ENCODE measurements around the gene HOATZ. TPM values are rescaled to one million over a fixed set of nuclear protein-coding genes. Genes with fewer than 3 reads are reported as not detected.

The HOATZ gene
- polyA plus RNA-seq, 1 of the 3 experiments (the other 2 are of a cell fraction) = 4.9 TPM

- Histone ChIP-seq H3K27me3 (ENCODE audit: insufficient read depth) (no peaks in the 10 kb centered on the region), H3K4me2 (no peak overlapping the region), H3K9me3 (no peaks in the 10 kb centered on the region), H3K9ac (no peak overlapping the region), H3K36me3 (replicated peaks in 1 of 2; ENCODE audit: control insufficient read depth in 1 of 2, insufficient read depth in 2 of 2, low read length in 1 of 2) (no peaks in the 10 kb centered on the region), H4K20me1 (ENCODE audit: insufficient read depth) (no peaks in the 10 kb centered on the region), H3K27ac (ENCODE audit: low read depth in 2 of 2, low read length in 1 of 2) (no peak overlapping the region), H2AFZ (ENCODE audit: low read depth) (no peak overlapping the region), H3K4me1 (ENCODE audit: control insufficient read depth in 1 of 2, insufficient read depth in 2 of 2, low read depth in 1 of 2, low read length in 1 of 2) (no peaks in the 10 kb centered on the region), H3K79me2 (ENCODE audit: insufficient read depth) (no peaks in the 10 kb centered on the region), H3F3A (replicated peaks; ENCODE audit: insufficient read depth) (peaks cover under 1% of the 10 kb centered on the region), H3K4me3 (ENCODE audit: low read depth in 2 of 2, low read length in 1 of 2) (no peak overlapping the region), H3K9me2 (no peaks in the 10 kb centered on the region)
- 90% methylated on average over 4 of the region's 4 CpGs for WGBS (ENCODE audit: low lambda C conversion rate)
- DNase-seq = no peak
- no peak for TF ChIP-seq NFIC (IDR thresholded peaks at IDR 0.05; ENCODE audit: borderline replicate concordance)
- no peak for TF ChIP-seq GATA2 (CRISPR knock-in tag; IDR thresholded peaks at IDR 0.05)
- no peak for TF ChIP-seq MXI1 (IDR thresholded peaks at IDR 0.05; ENCODE audit: low read depth, low read length)
- TF ChIP-seq, protein P1, sequence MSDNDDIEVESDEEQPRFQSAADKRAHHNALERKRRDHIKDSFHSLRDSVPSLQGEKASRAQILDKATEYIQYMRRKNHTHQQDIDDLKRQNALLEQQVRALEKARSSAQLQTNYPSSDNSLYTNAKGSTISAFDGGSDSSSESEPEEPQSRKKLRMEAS (IDR thresholded peaks at IDR 0.05; ENCODE audit: low read depth) = no peak
- TF ChIP-seq, protein P2, sequence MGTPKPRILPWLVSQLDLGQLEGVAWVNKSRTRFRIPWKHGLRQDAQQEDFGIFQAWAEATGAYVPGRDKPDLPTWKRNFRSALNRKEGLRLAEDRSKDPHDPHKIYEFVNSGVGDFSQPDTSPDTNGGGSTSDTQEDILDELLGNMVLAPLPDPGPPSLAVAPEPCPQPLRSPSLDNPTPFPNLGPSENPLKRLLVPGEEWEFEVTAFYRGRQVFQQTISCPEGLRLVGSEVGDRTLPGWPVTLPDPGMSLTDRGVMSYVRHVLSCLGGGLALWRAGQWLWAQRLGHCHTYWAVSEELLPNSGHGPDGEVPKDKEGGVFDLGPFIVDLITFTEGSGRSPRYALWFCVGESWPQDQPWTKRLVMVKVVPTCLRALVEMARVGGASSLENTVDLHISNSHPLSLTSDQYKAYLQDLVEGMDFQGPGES (IDR thresholded peaks at IDR 0.05; ENCODE audit: low read depth, low read length) = no peak
- TF ChIP-seq SIN3A (IDR thresholded peaks at IDR 0.05; ENCODE audit: borderline replicate concordance, low read depth, low read length) = no peak
- TF ChIP-seq FOXJ3 (CRISPR knock-in tag; IDR thresholded peaks at IDR 0.05) = no peak
- no peak for TF ChIP-seq NRF1 (IDR thresholded peaks at IDR 0.05; ENCODE audit: low read depth, low read length)
- no peak for TF ChIP-seq MEF2A (IDR thresholded peaks at IDR 0.05; ENCODE audit: borderline replicate concordance, low read depth)
- no peak for TF ChIP-seq PBX3 (IDR thresholded peaks at IDR 0.05)
- no peak for TF ChIP-seq CHD2 (IDR thresholded peaks at IDR 0.05; ENCODE audit: low read length, partially characterized antibody)
- POLR2A ChIA-PET = no interaction called here
- CTCF ChIA-PET = no interaction called here
Measured at GRCh38 chr11:111577821-111578220, 63.2 kb downstream of the HOATZ start.

DNA sequence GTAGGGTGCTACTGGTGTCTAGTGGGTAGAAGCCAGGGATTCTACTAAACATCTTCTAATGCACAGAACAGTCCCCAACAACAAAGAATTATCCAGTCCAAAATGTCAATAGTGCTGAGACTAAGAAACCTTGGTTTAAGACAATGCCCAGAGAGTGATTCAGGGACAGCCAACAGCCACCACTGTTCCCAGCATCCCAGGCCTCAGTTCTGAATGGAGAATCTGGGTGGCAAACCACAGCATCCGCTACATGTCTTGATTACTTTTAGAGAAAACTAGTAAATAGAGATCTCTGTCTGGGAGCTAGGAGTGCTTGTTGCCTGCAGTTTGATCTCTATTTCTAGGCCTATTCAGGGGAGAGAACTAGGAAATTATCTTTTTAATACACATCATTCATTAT lies 66.8 kb downstream of the HOATZ start:
- no peak overlapping the region for H3K27ac ChIP-seq (ENCODE audit: low read depth in 2 of 2, low read length in 1 of 2)
- 100% methylated on average over 1 of the region's 1 CpG for WGBS (ENCODE audit: low lambda C conversion rate)
- no peaks in the 10 kb centered on the region for H3K9me3 ChIP-seq
- no peaks in the 10 kb centered on the region for H3K9me2 ChIP-seq
- H3K4me2 ChIP-seq = no peak overlapping the region
- no peaks in the 10 kb centered on the region for H3K36me3 ChIP-seq (replicated peaks in 1 of 2; ENCODE audit: control insufficient read depth in 1 of 2, insufficient read depth in 2 of 2, low read length in 1 of 2)
- no peaks in the 10 kb centered on the region for H3K79me2 ChIP-seq (ENCODE audit: insufficient read depth)
- no peak for DNase-seq
- peaks cover 14% of the 10 kb centered on the region for H3F3A ChIP-seq (replicated peaks; ENCODE audit: insufficient read depth)
- CTCF ChIA-PET = no interaction called here
- H4K20me1 ChIP-seq (ENCODE audit: insufficient read depth) = no peaks in the 10 kb centered on the region
- H3K9ac ChIP-seq = no peak overlapping the region
- no peaks in the 10 kb centered on the region for H3K27me3 ChIP-seq (ENCODE audit: insufficient read depth)
- no peak overlapping the region for H2AFZ ChIP-seq (ENCODE audit: low read depth)
- no peak overlapping the region for H3K4me3 ChIP-seq (ENCODE audit: low read depth in 2 of 2, low read length in 1 of 2)
- peaks cover 0 to 10% of the 10 kb centered on the region in 2 experiments; a peak in 1 of 4 replicates for H3K4me1 ChIP-seq (ENCODE audit: control insufficient read depth in 1 of 2, insufficient read depth in 2 of 2, low read depth in 1 of 2, low read length in 1 of 2)
- POLR2A ChIA-PET = no interaction called here
- TF ChIP-seq TCF12 (IDR thresholded peaks at IDR 0.05) (no peak), USF1 (IDR thresholded peaks at IDR 0.05; ENCODE audit: borderline replicate concordance, low read depth) (no peak), RAD21 (IDR thresholded peaks at IDR 0.05; ENCODE audit: low read length) (no peak), RXRA (IDR thresholded peaks at IDR 0.05; ENCODE audit: borderline replicate concordance, low read depth) (no peak), ELF1 (IDR thresholded peaks at IDR 0.05) (no peak), YY1 (IDR thresholded peaks at IDR 0.05; ENCODE audit: low read depth) (no peak), EP300 (IDR thresholded peaks at IDR 0.05; ENCODE audit: borderline replicate concordance in 1 of 2, low read depth in 1 of 2, low read length in 1 of 2) (no peak), REST (IDR thresholded peaks at IDR 0.05; ENCODE audit: low read depth, low read length) (no peak), MEF2A (IDR thresholded peaks at IDR 0.05; ENCODE audit: borderline replicate concordance, low read depth) (no peak)
- TF ChIP-seq, protein P2 (IDR thresholded peaks at IDR 0.05; ENCODE audit: low read depth, low read length) = no peak

All from SK-N-SH (cell line).